HepG2 (cell line): Measurements from ENCODE around the gene SEBOX. TPM values are rescaled to one million over a fixed set of nuclear protein-coding genes. Genes with fewer than 3 reads are reported as not detected.
A peak's percentile ranks its signal among the peaks of the same experiment; 100 is the strongest.

Experiments used
- ATRX ChIP-seq: sonication (generic); formaldehyde crosslinking; IDR thresholded peaks from 2 replicates; pipeline ENCODE4 v1.4.0; 2020; ENCODE audit warnings: missing genetic modification reagents, borderline replicate concordance
- DPF2 ChIP-seq: sonication (generic); formaldehyde crosslinking; IDR thresholded peaks from 2 replicates; pipeline ENCODE4 v1.4.0; 2020; ENCODE audit warnings: mild to moderate bottlenecking, low read depth, missing genetic modification reagents, borderline replicate concordance
- FOXJ3 ChIP-seq: sonication (generic); formaldehyde crosslinking; IDR thresholded peaks from 2 replicates; pipeline ENCODE4 v1.4.0; 2020; ENCODE audit warnings: missing genetic modification reagents, mild to moderate bottlenecking, borderline replicate concordance
- HHEX ChIP-seq: IDR thresholded peaks from 2 replicates; pipeline ENCODE4 v1.6.1; 2016; ENCODE audit warnings: control low read depth
- HOXA9 ChIP-seq: sonication (generic); formaldehyde crosslinking; IDR thresholded peaks from 2 replicates; pipeline ENCODE4 v1.8.1; 2022; ENCODE audit warnings: missing genetic modification reagents, mild to moderate bottlenecking, moderate library complexity, borderline replicate concordance
- MLXIP ChIP-seq: sonication (generic); formaldehyde crosslinking; IDR thresholded peaks from 2 replicates; pipeline ENCODE4 v1.9.0; 2021; ENCODE audit warnings: missing genetic modification reagents, borderline replicate concordance
- NKX3-1 ChIP-seq: sonication (generic); formaldehyde crosslinking; IDR thresholded peaks from 2 replicates; pipeline ENCODE4 v1.5.0; 2020; ENCODE audit warnings: missing genetic modification reagents
- RARA ChIP-seq: IDR thresholded peaks from 2 replicates; pipeline ENCODE4 v1.6.1; 2016; ENCODE audit warnings: missing genetic modification reagents, missing compliant biosample characterization
- RCOR2 ChIP-seq: IDR thresholded peaks from 2 replicates; pipeline ENCODE4 v1.6.1; 2016; ENCODE audit warnings: missing biosample characterization, missing genetic modification reagents
- ZBTB39 ChIP-seq: sonication (generic); formaldehyde crosslinking; IDR thresholded peaks from 2 replicates; pipeline ENCODE4 v1.5.0; 2020; ENCODE audit warnings: missing genetic modification reagents
- ZBTB4 ChIP-seq: sonication (generic); formaldehyde crosslinking; IDR thresholded peaks from 2 replicates; pipeline ENCODE4 v1.4.0; 2020; ENCODE audit warnings: missing genetic modification reagents, mild to moderate bottlenecking, borderline replicate concordance
- ZNF263 ChIP-seq: sonication (generic); formaldehyde crosslinking; IDR thresholded peaks from 2 replicates; pipeline ENCODE4 v1.4.0; 2020; ENCODE audit warnings: missing genetic modification reagents
- ZNF331 ChIP-seq: sonication (generic); formaldehyde crosslinking; IDR thresholded peaks from 2 replicates; pipeline ENCODE4 v1.4.0; 2020; ENCODE audit warnings: missing genetic modification reagents
- ZNF674 ChIP-seq: sonication (generic); formaldehyde crosslinking; IDR thresholded peaks from 2 replicates; pipeline ENCODE4 v1.5.0; 2020; ENCODE audit warnings: low read depth, mild to moderate bottlenecking, missing genetic modification reagents
- polyA plus RNA-seq, 8 experiments: library from polyadenylated mRNA; depleted of rRNA in 3 of 8; stranded (reverse) in 7 of 8; unstranded in 1 of 8; fragments of >200 nt; fragmentation: Illumina TruSeq in 4 of 8; extraction: Trizol in 4 of 8; gene quantifications; 2 replicates each; pipeline versions ENCODE4 v1.2.1 to v1.2.3, GENCODE V29; 2011 to 2016; ENCODE audit warnings: low read depth in 4 of 8, missing spikeins in 1 of 8, mixed read lengths in 1 of 8; ENCODE audit not compliant: insufficient read depth in 1 of 8
- total RNA-seq, 5 experiments: library from RNA; depleted of rRNA; stranded (reverse); fragments of >200 nt; fragmentation: Illumina TruSeq; extraction: Trizol; gene quantifications; 2 replicates each; pipeline ENCODE4 v1.2.3, GENCODE V29; 2016; ENCODE audit warnings: low read depth in 1 of 5
- TF ChIP-seq, protein P1 (sequence below): sonication (generic); formaldehyde crosslinking; IDR thresholded peaks from 2 replicates; pipeline ENCODE4 v1.4.0; 2020; ENCODE audit warnings: missing genetic modification reagents

SEBOX gene
- total and polyA plus RNA-seq, 2 of the 13 experiments (the other 11 are each of a cell fraction or from before 2014, with no cell fraction given) = not detected

DNA sequence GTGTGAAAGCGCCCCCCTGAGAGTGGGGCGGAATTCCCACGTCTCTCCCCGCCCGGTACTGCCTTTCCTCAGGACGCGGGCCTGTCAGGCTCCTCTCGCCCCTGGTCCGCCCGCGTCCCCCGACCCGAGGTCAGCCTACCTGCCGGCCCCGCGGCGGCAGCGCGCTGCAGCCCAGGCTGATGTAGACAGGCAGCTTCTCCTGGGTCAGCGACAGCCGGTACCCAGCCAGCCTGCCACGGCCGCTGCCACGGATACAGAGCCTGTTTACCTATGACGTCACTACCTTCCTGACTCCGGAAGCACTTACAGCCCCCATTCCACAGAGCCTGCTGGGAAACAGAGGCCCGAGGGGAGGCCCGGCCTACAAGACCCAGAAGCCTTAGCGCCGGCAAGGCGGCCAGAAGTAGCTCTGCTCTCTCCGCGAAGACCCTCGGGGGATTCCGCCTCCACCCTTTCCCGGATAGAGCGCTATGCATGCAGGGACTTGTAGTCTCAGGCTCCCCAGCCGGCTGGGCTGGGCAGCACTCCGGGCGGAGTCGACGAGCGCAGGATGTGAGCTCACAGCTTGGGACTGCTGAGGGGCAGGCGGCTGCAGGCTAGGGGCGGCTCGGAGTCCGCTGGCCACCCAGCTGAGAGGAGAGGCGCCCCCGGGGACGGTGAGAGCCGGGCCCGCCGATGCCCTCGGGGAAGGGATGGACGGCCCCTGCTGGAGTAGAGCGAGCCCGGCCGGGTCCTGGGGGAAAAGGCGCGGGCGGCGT lies 29.6 kb downstream of the SEBOX start, which contains the start of the genes IFT20 and TNFAIP1 (continued):
- no peak for TF ChIP-seq ZBTB39 (CRISPR knock-in tag)
- no peak for TF ChIP-seq ZBTB4
- no peak for TF ChIP-seq RARA (CRISPR knock-in tag)
- TF ChIP-seq NKX3-1 = peak; percentile 83
- TF ChIP-seq ZNF263 = no peak
- no peak for TF ChIP-seq MLXIP (CRISPR knock-in tag)
- TF ChIP-seq ATRX (CRISPR knock-in tag) = no peak
- TF ChIP-seq HOXA9 = no peak
- TF ChIP-seq DPF2 = peak; percentile 49; the same call in 1 of the 2 replicates
- TF ChIP-seq, protein P1, sequence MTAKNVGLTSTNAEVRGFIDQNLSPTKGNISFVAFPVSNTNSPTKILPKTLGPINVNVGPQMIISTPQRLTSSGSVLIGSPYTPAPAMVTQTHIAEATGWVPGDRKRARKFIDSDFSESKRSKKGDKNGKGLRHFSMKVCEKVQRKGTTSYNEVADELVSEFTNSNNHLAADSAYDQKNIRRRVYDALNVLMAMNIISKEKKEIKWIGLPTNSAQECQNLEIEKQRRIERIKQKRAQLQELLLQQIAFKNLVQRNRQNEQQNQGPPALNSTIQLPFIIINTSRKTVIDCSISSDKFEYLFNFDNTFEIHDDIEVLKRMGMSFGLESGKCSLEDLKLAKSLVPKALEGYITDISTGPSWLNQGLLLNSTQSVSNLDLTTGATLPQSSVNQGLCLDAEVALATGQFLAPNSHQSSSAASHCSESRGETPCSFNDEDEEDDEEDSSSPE = peak; percentile 57; the same call in 1 of the 2 replicates
- peak; percentile 43; the same call in 1 of the 2 replicates for TF ChIP-seq ZNF331
- TF ChIP-seq RCOR2 (CRISPR knock-in tag) = no peak
- TF ChIP-seq FOXJ3 = peak; percentile 92
- TF ChIP-seq ZNF674 (CRISPR knock-in tag) = no peak
- TF ChIP-seq HHEX (CRISPR knock-in tag) = no peak
- TF ChIP-seq, all 625 proteins: peak for 258
